GM12878 (cell line): ENCODE results near the gene SUPT7L. TPM values are rescaled to one million over a fixed set of nuclear protein-coding genes. Genes with fewer than 3 reads are reported as not detected.

ENCODE experiments used
- ATF7 ChIP-seq: fragments of 450-650 bp; IDR thresholded peaks from 2 replicates; pipeline ENCODE4 v1.6.1; 2016; ENCODE audit warnings: low read depth, mild to moderate bottlenecking
- CBFB ChIP-seq: IDR thresholded peaks from 2 replicates; pipeline ENCODE4 v1.6.1; 2016; ENCODE audit warnings: antibody characterized with exemption, low read depth
- CBX5 ChIP-seq: sonication (generic); IDR thresholded peaks from 2 replicates; pipeline ENCODE4 v1.6.1; 2016; ENCODE audit warnings: low read depth, moderate library complexity, mild to moderate bottlenecking, inconsistent platforms
- EED ChIP-seq: sonication (generic); IDR thresholded peaks from 2 replicates; pipeline ENCODE4 v1.6.1; 2016; ENCODE audit warnings: antibody characterized with exemption, low read depth
- EZH2 ChIP-seq: IDR thresholded peaks from 2 replicates; pipeline ENCODE4 v1.6.1; 2012; ENCODE audit warnings: low read depth, mild to moderate bottlenecking, control low read depth, inconsistent platforms, low read length, borderline replicate concordance; ENCODE audit not compliant: control insufficient read depth
- GABPA ChIP-seq: IDR thresholded peaks from 2 replicates; pipeline ENCODE4 v1.6.1; 2014; ENCODE audit warnings: antibody characterized with exemption, low read depth, mild to moderate bottlenecking, inconsistent platforms
- JUND ChIP-seq: IDR thresholded peaks from 2 replicates; pipeline ENCODE4 v1.6.1; 2012; ENCODE audit warnings: low read depth, mild to moderate bottlenecking, low read length, improper control_type of control experiment, moderate library complexity
- MYB ChIP-seq: fragments of 150-350 bp; IDR thresholded peaks from 2 replicates; pipeline ENCODE4 v1.6.1; 2014; ENCODE audit warnings: mild to moderate bottlenecking, low read depth, low read length, borderline replicate concordance
- POLR2AphosphoS2 ChIP-seq: IDR thresholded peaks from 2 replicates; pipeline ENCODE4 v1.6.1; 2011; ENCODE audit warnings: low read depth, mild to moderate bottlenecking, low read length, improper control_type of control experiment, moderate library complexity
- PRDM15 ChIP-seq: fragments of 450-650 bp; formaldehyde crosslinking; IDR thresholded peaks from 2 replicates; pipeline ENCODE4 v1.4.0; 2020; ENCODE audit warnings: mild to moderate bottlenecking, moderate library complexity
- RAD21 ChIP-seq: IDR thresholded peaks from 2 replicates; pipeline ENCODE4 v1.6.1; 2011; ENCODE audit warnings: mild to moderate bottlenecking, low read depth, low read length, moderate library complexity; ENCODE audit not compliant: insufficient read depth
- RBBP5 ChIP-seq: fragments of 200-600 bp; sonication (generic); conservative IDR thresholded peaks from 2 replicates; pipeline ENCODE4 v1.6.1; 2016
- SP1 ChIP-seq: IDR thresholded peaks from one replicate; pipeline ENCODE4 v1.6.1; 2011; ENCODE audit warnings: low read depth, low read length
- TCF12 ChIP-seq: IDR thresholded peaks from 2 replicates; pipeline ENCODE4 v1.6.1; 2011; ENCODE audit warnings: low read depth, mild to moderate bottlenecking, low read length
- polyA plus RNA-seq, 11 experiments: library from polyadenylated mRNA; depleted of rRNA in 4 of 11; unstranded in 6 of 11; stranded (reverse) in 5 of 11; fragments of >200 nt; fragmentation: Nextera tagmentation in 4 of 11; fragmentation: Illumina TruSeq in 1 of 11; extraction: Ambion mirVana in 4 of 11; extraction: Trizol in 1 of 11; gene quantifications; 1 replicate in 1 of 11; 2 replicates in 10 of 11; pipeline versions ENCODE4 v1.2.1 to v1.2.3, GENCODE V29; 2011 to 2016; ENCODE audit warnings: inconsistent platforms in 2 of 11, missing spikeins in 2 of 11, low read depth in 1 of 11
- total RNA-seq, 4 experiments: library from RNA; depleted of rRNA in 3 of 4; stranded (reverse); fragments of >200 nt in 3 of 4; fragmentation: Illumina TruSeq in 1 of 4; extraction: Trizol in 1 of 4; gene quantifications; 2 replicates each; pipeline versions ENCODE4 v1.2.1 to v1.2.3, GENCODE V29; 2013 to 2021
- TF ChIP-seq, protein P1 (sequence below): fragments of 450-650 bp; formaldehyde crosslinking; IDR thresholded peaks from 2 replicates; pipeline ENCODE4 v1.5.0; 2022; ENCODE audit warnings: mild to moderate bottlenecking, missing genetic modification characterization
- TF ChIP-seq, protein P2 (sequence below): fragments of 150-350 bp; IDR thresholded peaks from 2 replicates; pipeline ENCODE4 v1.6.1; 2014; ENCODE audit warnings: mild to moderate bottlenecking, low read depth, low read length

The SUPT7L gene
- total and polyA plus RNA-seq, 10 of the 15 experiments (the other 5 are each of a cell fraction or from before 2014, with no cell fraction given) = 10.2 to 43.7 (median 21.3) TPM

- TF ChIP-seq POLR2AphosphoS2 (peak; percentile 73; the same call in 1 of the 2 replicates), ATF7 (peak; percentile 75), PRDM15 (CRISPR knock-in tag) (no peak), EZH2 (no peak), RBBP5 (no peak), RAD21 (no peak), TCF12 (no peak), JUND (peak; percentile 91), MYB (no peak), CBX5 (no peak), CBFB (peak; percentile 81; the same call in 1 of the 2 replicates), EED (peak; percentile 50; the same call in 1 of the 2 replicates), SP1 (peak; percentile 65), GABPA (peak; percentile 88)
- TF ChIP-seq, protein P1, sequence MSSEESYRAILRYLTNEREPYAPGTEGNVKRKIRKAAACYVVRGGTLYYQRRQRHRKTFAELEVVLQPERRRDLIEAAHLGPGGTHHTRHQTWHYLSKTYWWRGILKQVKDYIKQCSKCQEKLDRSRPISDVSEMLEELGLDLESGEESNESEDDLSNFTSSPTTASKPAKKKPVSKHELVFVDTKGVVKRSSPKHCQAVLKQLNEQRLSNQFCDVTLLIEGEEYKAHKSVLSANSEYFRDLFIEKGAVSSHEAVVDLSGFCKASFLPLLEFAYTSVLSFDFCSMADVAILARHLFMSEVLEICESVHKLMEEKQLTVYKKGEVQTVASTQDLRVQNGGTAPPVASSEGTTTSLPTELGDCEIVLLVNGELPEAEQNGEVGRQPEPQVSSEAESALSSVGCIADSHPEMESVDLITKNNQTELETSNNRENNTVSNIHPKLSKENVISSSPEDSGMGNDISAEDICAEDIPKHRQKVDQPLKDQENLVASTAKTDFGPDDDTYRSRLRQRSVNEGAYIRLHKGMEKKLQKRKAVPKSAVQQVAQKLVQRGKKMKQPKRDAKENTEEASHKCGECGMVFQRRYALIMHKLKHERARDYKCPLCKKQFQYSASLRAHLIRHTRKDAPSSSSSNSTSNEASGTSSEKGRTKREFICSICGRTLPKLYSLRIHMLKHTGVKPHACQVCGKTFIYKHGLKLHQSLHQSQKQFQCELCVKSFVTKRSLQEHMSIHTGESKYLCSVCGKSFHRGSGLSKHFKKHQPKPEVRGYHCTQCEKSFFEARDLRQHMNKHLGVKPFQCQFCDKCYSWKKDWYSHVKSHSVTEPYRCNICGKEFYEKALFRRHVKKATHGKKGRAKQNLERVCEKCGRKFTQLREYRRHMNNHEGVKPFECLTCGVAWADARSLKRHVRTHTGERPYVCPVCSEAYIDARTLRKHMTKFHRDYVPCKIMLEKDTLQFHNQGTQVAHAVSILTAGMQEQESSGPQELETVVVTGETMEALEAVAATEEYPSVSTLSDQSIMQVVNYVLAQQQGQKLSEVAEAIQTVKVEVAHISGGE (CRISPR knock-in tag) = no peak
- TF ChIP-seq, protein P2, sequence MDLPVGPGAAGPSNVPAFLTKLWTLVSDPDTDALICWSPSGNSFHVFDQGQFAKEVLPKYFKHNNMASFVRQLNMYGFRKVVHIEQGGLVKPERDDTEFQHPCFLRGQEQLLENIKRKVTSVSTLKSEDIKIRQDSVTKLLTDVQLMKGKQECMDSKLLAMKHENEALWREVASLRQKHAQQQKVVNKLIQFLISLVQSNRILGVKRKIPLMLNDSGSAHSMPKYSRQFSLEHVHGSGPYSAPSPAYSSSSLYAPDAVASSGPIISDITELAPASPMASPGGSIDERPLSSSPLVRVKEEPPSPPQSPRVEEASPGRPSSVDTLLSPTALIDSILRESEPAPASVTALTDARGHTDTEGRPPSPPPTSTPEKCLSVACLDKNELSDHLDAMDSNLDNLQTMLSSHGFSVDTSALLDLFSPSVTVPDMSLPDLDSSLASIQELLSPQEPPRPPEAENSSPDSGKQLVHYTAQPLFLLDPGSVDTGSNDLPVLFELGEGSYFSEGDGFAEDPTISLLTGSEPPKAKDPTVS = peak; percentile 96
Observed at GRCh38 chr2:27628767-27629709, 34.4 kb downstream of the SUPT7L start, which contains the start of the genes CCDC121 and GPN1 (continued).
